HepG2 (cell line): ENCODE results near the gene ARX. TPM values are rescaled to one million over a fixed set of nuclear protein-coding genes. Genes with fewer than 3 reads are reported as not detected.

Experiments used
- ATAC-seq: fragments of 200-7000 bp; cut with Tn5 transposase; 3 replicates; pipeline ENCODE4 v1.9.1; 2020; ENCODE audit warnings: mild to moderate bottlenecking, moderate library complexity
- Bru-seq: library from RNA; stranded (reverse); fragments of 400-500 nt; gene quantifications from one replicate; lab custom pipeline; 2021; lab: Mats Ljungman, UMichigan
- BruChase-seq, 2 experiments: library from RNA; stranded (reverse); fragments of 400-500 nt; gene quantifications; one replicate each; lab custom pipeline; 2021; lab: Mats Ljungman, UMichigan
- BruUV-seq: library from RNA; stranded (reverse); fragments of 400-500 nt; replicated peaks from 2 replicates; lab custom pipeline; 2021; lab: Mats Ljungman, UMichigan
- CTCF ChIA-PET: fragments of 300-600 bp; formaldehyde crosslinking; extraction: SDS; loops from one replicate; lab custom pipeline; 2021; ENCODE audit warnings: low total read pairs, inconsistent platforms, low intra/inter-chr PET ratio; lab: Yijun Ruan, JAX
- POLR2A ChIA-PET: fragments of 350-600 bp; sonication (Branson Sonifier 250); formaldehyde crosslinking; loops from one replicate; lab custom pipeline; 2020; ENCODE audit warnings: antibody characterized with exemption, inconsistent platforms; lab: Yijun Ruan, JAX
- DNase-seq: peaks from one replicate; pipeline ENCODE4 v3.0.0-alpha.2; 2015; ENCODE audit warnings: low spot score
- FAIRE-seq: peaks from 3 replicates; lab custom pipeline; 2011; peaks lifted over from hg19 to GRCh38; lab: Jason Lieb, UNC
- H2AFZ ChIP-seq: one replicate; pipeline ENCODE4 v1.6.1; 2011; ENCODE audit warnings: low read length, inconsistent platforms
- H3K27ac ChIP-seq: fragments of 300-600 bp; 3 replicates; pipeline ENCODE4 v1.8.0; 2011; ENCODE audit warnings: mixed run types, mild to moderate bottlenecking, mixed read lengths, low read length, inconsistent platforms; ENCODE audit not compliant: insufficient read depth; ENCODE audit errors: extremely low read length
- H3K27me3 ChIP-seq, 2 experiments: fragments of 200-600 bp in 1 of 2; 2 replicates in 1 of 2; 3 replicates in 1 of 2; pipeline versions ENCODE4 v1.6.0 to v1.8.0; 2011; ENCODE audit warnings: low read length in 2 of 2, mild to moderate bottlenecking in 2 of 2, moderate library complexity in 2 of 2, inconsistent platforms in 1 of 2; ENCODE audit not compliant: insufficient read depth in 2 of 2, control insufficient read depth in 1 of 2
- H3K36me3 ChIP-seq, 2 experiments: fragments of 200-600 bp in 1 of 2; replicated peaks in 1 of 2; 2 replicates in 1 of 2; 3 replicates in 1 of 2; pipeline versions ENCODE4 v1.5.1 to v1.8.0; 2011; ENCODE audit warnings: low read length in 2 of 2, inconsistent platforms in 1 of 2; ENCODE audit not compliant: insufficient read depth in 2 of 2, control insufficient read depth in 1 of 2
- H3K4me1 ChIP-seq: 2 replicates; pipeline ENCODE4 v1.5.1; 2012; ENCODE audit warnings: low read length, inconsistent platforms; ENCODE audit not compliant: insufficient read depth
- H3K4me2 ChIP-seq: 2 replicates; pipeline ENCODE4 v1.6.0; 2011; ENCODE audit warnings: low read depth, low read length, inconsistent platforms
- H3K4me3 ChIP-seq, 3 experiments: fragments of 200-600 bp in 1 of 3; sonication (generic), shearing (Covaris generic) in 1 of 3; replicated peaks in 1 of 3; 2 replicates each; pipeline ENCODE4 v1.5.1; 2011 to 2016; ENCODE audit warnings: low read length in 3 of 3, inconsistent platforms in 2 of 3, low read depth in 2 of 3, mild to moderate bottlenecking in 2 of 3, control low read depth in 1 of 3, mixed read lengths in 1 of 3; ENCODE audit not compliant: insufficient read depth in 1 of 3
- H3K79me2 ChIP-seq: one replicate; pipeline ENCODE4 v1.6.1; 2011; ENCODE audit warnings: low read length, inconsistent platforms; ENCODE audit not compliant: insufficient read depth
- H3K9ac ChIP-seq: 2 replicates; pipeline ENCODE4 v1.6.0; 2011; ENCODE audit warnings: mild to moderate bottlenecking, low read depth, low read length, inconsistent platforms; ENCODE audit not compliant: insufficient read depth
- H3K9me3 ChIP-seq: 2 replicates; pipeline ENCODE4 v1.5.1; 2012; ENCODE audit warnings: mild to moderate bottlenecking, low read length
- H4K20me1 ChIP-seq: 2 replicates; pipeline ENCODE4 v1.6.0; 2011; ENCODE audit warnings: inconsistent platforms, mild to moderate bottlenecking, low read length, moderate library complexity; ENCODE audit not compliant: insufficient read depth
- BRD4 ChIP-seq: sonication (generic); formaldehyde crosslinking; IDR thresholded peaks from 2 replicates; pipeline ENCODE4 v1.4.0; 2020; ENCODE audit warnings: missing genetic modification reagents
- ETV5 ChIP-seq: IDR thresholded peaks from 2 replicates; pipeline ENCODE4 v1.6.1; 2018; ENCODE audit warnings: missing biosample characterization, missing genetic modification reagents, inconsistent platforms, borderline replicate concordance
- ETV6 ChIP-seq: sonication (generic); formaldehyde crosslinking; conservative IDR thresholded peaks from 2 replicates; pipeline ENCODE4 v1.4.0; 2020; ENCODE audit warnings: missing genetic modification reagents
- HMG20A ChIP-seq: IDR thresholded peaks from 2 replicates; pipeline ENCODE4 v1.6.1; 2016; ENCODE audit warnings: borderline replicate concordance
- IKZF1 ChIP-seq: fragments of 450-650 bp; IDR thresholded peaks from 2 replicates; pipeline ENCODE4 v1.7.1; 2016
- IKZF5 ChIP-seq: IDR thresholded peaks from 2 replicates; pipeline ENCODE4 v1.6.1; 2018; ENCODE audit warnings: missing genetic modification reagents, mild to moderate bottlenecking, missing compliant biosample characterization
- MXD3 ChIP-seq: IDR thresholded peaks from 2 replicates; pipeline ENCODE4 v1.6.1; 2016; ENCODE audit warnings: mild to moderate bottlenecking, missing biosample characterization, missing genetic modification reagents
- POGZ ChIP-seq: sonication (generic); formaldehyde crosslinking; IDR thresholded peaks from 2 replicates; pipeline ENCODE4 v1.4.0; 2020; ENCODE audit warnings: mild to moderate bottlenecking, missing genetic modification reagents
- PTBP1 ChIP-seq: fragments of 200-400 bp; formaldehyde crosslinking; IDR thresholded peaks from 2 replicates; pipeline ENCODE4 v1.6.1; 2018; ENCODE audit warnings: low read length, low read depth; ENCODE audit not compliant: poor library complexity, severe bottlenecking
- RARA ChIP-seq: IDR thresholded peaks from 2 replicates; pipeline ENCODE4 v1.6.1; 2016; ENCODE audit warnings: missing genetic modification reagents, missing compliant biosample characterization
- SRSF1 ChIP-seq: fragments of 200-400 bp; formaldehyde crosslinking; optimal IDR thresholded peaks from 2 replicates; pipeline ENCODE3; 2017; ENCODE audit warnings: mild to moderate bottlenecking, low read depth, low read length, moderate library complexity
- SRY ChIP-seq: sonication (generic); formaldehyde crosslinking; IDR thresholded peaks from 2 replicates; pipeline ENCODE4 v1.8.0; 2022; ENCODE audit warnings: mild to moderate bottlenecking, missing genetic modification reagents
- U2AF1 ChIP-seq: fragments of 200-400 bp; formaldehyde crosslinking; optimal IDR thresholded peaks from 2 replicates; pipeline ENCODE3; 2017; ENCODE audit warnings: mild to moderate bottlenecking, low read depth, low read length
- ZBTB33 ChIP-seq: sonication (generic); formaldehyde crosslinking; IDR thresholded peaks from 2 replicates; pipeline ENCODE4 v1.4.0; 2020; ENCODE audit warnings: missing genetic modification reagents
- ZMYM4 ChIP-seq: sonication (generic); formaldehyde crosslinking; IDR thresholded peaks from 2 replicates; pipeline ENCODE4 v1.8.1; 2023; ENCODE audit warnings: mild to moderate bottlenecking, missing genetic modification reagents
- ZNF709 ChIP-seq: sonication (generic); formaldehyde crosslinking; IDR thresholded peaks from 2 replicates; pipeline ENCODE4 v1.5.0; 2020; ENCODE audit warnings: mild to moderate bottlenecking, missing genetic modification reagents
- ZNF746 ChIP-seq: sonication (generic); formaldehyde crosslinking; IDR thresholded peaks from 2 replicates; pipeline ENCODE4 v1.8.0; 2022; ENCODE audit warnings: mild to moderate bottlenecking, missing genetic modification reagents
- WGBS: methylation state at CpG from one replicate; pipeline ENCODE4 v1.1.6; 2017; ENCODE audit warnings: low lambda C conversion rate; 5-methylcytosine and 5-hydroxymethylcytosine counted together
- in situ Hi-C: cut with HindIII; loops from 2 replicates; pipeline ENCODE4 v1.10.0; 2017; ENCODE audit warnings: low pct_unique_long_range_greater_than_20kb; ENCODE audit not compliant: extremely low pct_ligation_motif_present
- intact Hi-C: fragments of 100-400 bp; cut with micrococcal nuclease; formaldehyde crosslinking; loops from one replicate; pipeline ENCODE4 v1.10.0; 2022; ENCODE audit not compliant: unreplicated experiment
- long read RNA-seq, 2 experiments: library from RNA in 1 of 2; library from polyadenylated mRNA in 1 of 2; stranded (forward) in 1 of 2; unstranded in 1 of 2; transcript quantifications; one replicate each; pipeline ENCODE4 v2.0.0, GENCODE V29; 2019 to 2022
- polyA minus RNA-seq, 3 experiments: library from RNA; depleted of rRNA, polyadenylated mRNA; stranded (reverse); fragments of >200 nt; gene quantifications; 2 replicates each; pipeline ENCODE4 v1.2.3, GENCODE V29; 2011; ENCODE audit warnings: low replicate concordance in 1 of 3
- polyA plus RNA-seq, 8 experiments: library from polyadenylated mRNA; depleted of rRNA in 3 of 8; stranded (reverse) in 7 of 8; unstranded in 1 of 8; fragments of >200 nt; fragmentation: Illumina TruSeq in 4 of 8; extraction: Trizol in 4 of 8; gene quantifications; 2 replicates each; pipeline versions ENCODE4 v1.2.1 to v1.2.3, GENCODE V29; 2011 to 2016; ENCODE audit warnings: low read depth in 4 of 8, missing spikeins in 1 of 8, mixed read lengths in 1 of 8; ENCODE audit not compliant: insufficient read depth in 1 of 8
- total RNA-seq, 5 experiments: library from RNA; depleted of rRNA; stranded (reverse); fragments of >200 nt; fragmentation: Illumina TruSeq; extraction: Trizol; gene quantifications; 2 replicates each; pipeline ENCODE4 v1.2.3, GENCODE V29; 2016; ENCODE audit warnings: low read depth in 1 of 5

ARX gene
- total RNA-seq (2016; rRNA removed; fragmentation: Illumina TruSeq; extraction: Trizol) = not detected in 2 replicates
- not detected in 2 replicates for total RNA-seq (2016; cell fraction: cytosol; rRNA removed; fragmentation: Illumina TruSeq; extraction: Trizol; ENCODE audit: low read depth)
- total RNA-seq (2016; cell fraction: insoluble cytoplasmic fraction; rRNA removed; fragmentation: Illumina TruSeq; extraction: Trizol) = not detected in 2 replicates
- not detected in 2 replicates for total RNA-seq (2016; cell fraction: membrane; rRNA removed; fragmentation: Illumina TruSeq; extraction: Trizol)
- total RNA-seq (2016; cell fraction: nucleus; rRNA removed; fragmentation: Illumina TruSeq; extraction: Trizol) = not detected in 2 replicates
- not detected in 2 replicates for polyA plus RNA-seq (2011; rRNA removed)
- polyA plus RNA-seq (2011; cell fraction: cytosol; rRNA removed) = not detected in 2 replicates
- polyA plus RNA-seq (2011; cell fraction: nucleus; rRNA removed) = not detected in 2 replicates
- not detected in 2 replicates for polyA plus RNA-seq (2012)
- polyA plus RNA-seq (2016; cell fraction: cytosol; fragmentation: Illumina TruSeq; extraction: Trizol; ENCODE audit: low read depth) = not detected in 2 replicates
- not detected in 2 replicates for polyA plus RNA-seq (2016; cell fraction: insoluble cytoplasmic fraction; fragmentation: Illumina TruSeq; extraction: Trizol; ENCODE audit: low read depth)
- not detected in 2 replicates for polyA plus RNA-seq (2016; cell fraction: membrane; fragmentation: Illumina TruSeq; extraction: Trizol; ENCODE audit: low read depth)
- polyA plus RNA-seq (2016; cell fraction: nucleus; fragmentation: Illumina TruSeq; extraction: Trizol; ENCODE audit: insufficient read depth, low read depth) = not detected in 2 replicates
- polyA minus RNA-seq (2011; rRNA and poly(A)+ RNA removed; ENCODE audit: low replicate concordance) = not detected in 2 replicates
- polyA minus RNA-seq (2011; cell fraction: cytosol; rRNA and poly(A)+ RNA removed) = not detected in 2 replicates
- polyA minus RNA-seq (2011; cell fraction: nucleus; rRNA and poly(A)+ RNA removed) = not detected in 2 replicates
- not detected for Bru-seq, nascent RNA
- BruChase-seq, experiment 1, labeled RNA remaining after a 6-hour chase = not detected
- not detected for BruChase-seq, experiment 2, labeled RNA remaining after a 2-hour chase
- long read RNA-seq, experiment 1 = 0 reads
- long read RNA-seq, experiment 2 = 0 reads

- no TSS peak for BruUV-seq
- Histone ChIP-seq H3K4me3 (no peak within 1 kb of the TSS; a peak in 1 of 6 replicates), H3K79me2 (no peaks in the 10 kb centered on the region), H3K27me3 (peaks cover 6 to 58% of the 10 kb centered on the region in 2 experiments), H3K27ac (no peak within 1 kb of the TSS), H3K9ac (no peak within 1 kb of the TSS), H3K36me3 (no peaks in the 10 kb centered on the region), H3K4me2 (peak within 1 kb of the TSS; percentile 27; the same call in 1 of the 2 replicates), H3K9me3 (no peaks in the 10 kb centered on the region), H2AFZ (no peak within 1 kb of the TSS), H3K4me1 (peaks cover 16% of the 10 kb centered on the region), H4K20me1 (no peaks in the 10 kb centered on the region)
- in situ Hi-C loops (no loop called here), intact Hi-C loops (no loop called here)
- ChIA-PET POLR2A (no interaction called here), CTCF (no interaction called here)
- WGBS = 39% methylated on average over 13 of the region's 58 CpGs
- DNase-seq = peak; percentile 43
- no peak for FAIRE-seq
- peak; percentile 91 for ATAC-seq
- no peak for TF ChIP-seq ZBTB33 (CRISPR knock-in tag)
- TF ChIP-seq IKZF1 = no peak
- TF ChIP-seq ZMYM4 (CRISPR knock-in tag) = 0 out of 2 replicates have a peak, but pooled peaks have one; percentile 29
- 0 out of 2 replicates have a peak, but pooled peaks have one; percentile 27 for TF ChIP-seq IKZF5 (CRISPR knock-in tag)
- TF ChIP-seq ETV6 (CRISPR knock-in tag) = no peak
- TF ChIP-seq ETV5 (CRISPR knock-in tag) = no peak
- TF ChIP-seq MXD3 (CRISPR knock-in tag) = 0 out of 2 replicates have a peak, but pooled peaks have one; percentile 29
- no peak for TF ChIP-seq ZNF709 (CRISPR knock-in tag)
- TF ChIP-seq BRD4 (CRISPR knock-in tag) = no peak
- peak; percentile 47; the same call in 1 of the 2 replicates for TF ChIP-seq POGZ (CRISPR knock-in tag)
- TF ChIP-seq ZNF746 (CRISPR knock-in tag) = no peak
- no peak for TF ChIP-seq U2AF1
- TF ChIP-seq SRY (CRISPR knock-in tag) = no peak
- no peak for TF ChIP-seq HMG20A (CRISPR knock-in tag)
- TF ChIP-seq PTBP1 = no peak
- no peak for TF ChIP-seq RARA (CRISPR knock-in tag)
- TF ChIP-seq SRSF1 = no peak
Observed at GRCh38 chrX:25015486-25016360, at the start of gene ARX. ARX (minus strand) TSS chrX:25015965; CDS start chrX:25015737, 228 bp downstream.
